Measurements from ENCODE around the gene FHOD3. TPM values are rescaled to one million over a fixed set of nuclear protein-coding genes. Genes with fewer than 3 reads are reported as not detected.

Gene FHOD3
- total RNA-seq, 2 experiments from 2014 or later: not detected

GRCh38 chr18:36608107-36608506 lies 310.6 kb downstream of the FHOD3 start:
- POLR2A ChIA-PET: no interaction called here
- Mint-ChIP-seq H3K4me3 (no peak overlapping the region), H3K9me3 (no peaks in the 10 kb centered on the region), H3K27ac (no peak overlapping the region), H3K27me3 (peaks cover 2% of the 10 kb centered on the region), H3K36me3 (ENCODE audit: low read depth) (no peaks in the 10 kb centered on the region), H3K4me1 (ENCODE audit: low read depth) (no peaks in the 10 kb centered on the region)
- no peak for ATAC-seq
- CTCF ChIA-PET: no interaction called here
- no peak for TF ChIP-seq CTCF (IDR thresholded peaks at IDR 0.05)
- intact Hi-C loops (cut with micrococcal nuclease): no loop called here
- DNase-seq: no peak

- ChIA-PET CTCF (no interaction called here), POLR2A (no interaction called here)
- H3K27me3 Mint-ChIP-seq: peaks cover 2% of the 10 kb centered on the region
- no peak overlapping the region for H3K4me3 Mint-ChIP-seq
- H3K36me3 Mint-ChIP-seq (ENCODE audit: low read depth): no peaks in the 10 kb centered on the region
- no peaks in the 10 kb centered on the region for H3K9me3 Mint-ChIP-seq
- intact Hi-C loops (cut with micrococcal nuclease): no loop called here
- DNase-seq: no peak
- H3K4me1 Mint-ChIP-seq (ENCODE audit: low read depth): no peaks in the 10 kb centered on the region
- no peak overlapping the region for H3K27ac Mint-ChIP-seq
- no peak for ATAC-seq
- TF ChIP-seq CTCF (IDR thresholded peaks at IDR 0.05): no peak
These were observed 312.7 kb downstream of the FHOD3 start for GRCh38 chr18:36610258-36610657.

GRCh38 chr18:36610661-36611060 lies 313.1 kb downstream of the FHOD3 start:
- intact Hi-C loops (cut with micrococcal nuclease): no loop called here
- ATAC-seq (no peak), DNase-seq (no peak)
- H3K4me3 Mint-ChIP-seq: no peak overlapping the region
- H3K4me1 Mint-ChIP-seq (ENCODE audit: low read depth): no peaks in the 10 kb centered on the region
- ChIA-PET CTCF (interaction anchor here (0.8 kb wide), 1 partner anchor 10 kb away, joined by 3 read pairs; no protein-coding TSS in a partner anchor), POLR2A (no interaction called here)
- H3K27ac Mint-ChIP-seq: no peak overlapping the region
- no peaks in the 10 kb centered on the region for H3K9me3 Mint-ChIP-seq
- no peak for TF ChIP-seq CTCF (IDR thresholded peaks at IDR 0.05)
- no peaks in the 10 kb centered on the region for H3K36me3 Mint-ChIP-seq (ENCODE audit: low read depth)
- H3K27me3 Mint-ChIP-seq: peaks cover 2% of the 10 kb centered on the region

GRCh38 chr18:36613069-36613468 lies 315.6 kb downstream of the FHOD3 start:
- CTCF ChIA-PET: no interaction called here
- Mint-ChIP-seq H3K27ac (no peak overlapping the region), H3K4me3 (no peak overlapping the region), H3K4me1 (ENCODE audit: low read depth) (no peaks in the 10 kb centered on the region), H3K36me3 (ENCODE audit: low read depth) (no peaks in the 10 kb centered on the region), H3K9me3 (no peaks in the 10 kb centered on the region), H3K27me3 (peaks cover 3% of the 10 kb centered on the region)
- no peak for TF ChIP-seq CTCF (IDR thresholded peaks at IDR 0.05)
- DNase-seq: no peak
- no peak for ATAC-seq
- intact Hi-C loops (cut with micrococcal nuclease): no loop called here
- POLR2A ChIA-PET: no interaction called here

GRCh38 chr18:36613810-36614209 lies 316.3 kb downstream of the FHOD3 start:
- no peaks in the 10 kb centered on the region for H3K9me3 Mint-ChIP-seq

More at GRCh38 chr18:36613810-36614209, 316.3 kb downstream of the FHOD3 start:
- H3K36me3 Mint-ChIP-seq (ENCODE audit: low read depth): no peaks in the 10 kb centered on the region
- CTCF ChIA-PET: no interaction called here
- ATAC-seq: no peak
- H3K27me3 Mint-ChIP-seq: peaks cover 3% of the 10 kb centered on the region
- TF ChIP-seq CTCF (IDR thresholded peaks at IDR 0.05): no peak
- no peak for DNase-seq
- H3K4me3 Mint-ChIP-seq: no peak overlapping the region
- H3K27ac Mint-ChIP-seq: no peak overlapping the region
- POLR2A ChIA-PET: no interaction called here
- intact Hi-C loops (cut with micrococcal nuclease): no loop called here
- no peaks in the 10 kb centered on the region for H3K4me1 Mint-ChIP-seq (ENCODE audit: low read depth)
